Stimulated activated naive CD8-positive, alpha-beta T cell treated with anti-CD3 and anti-CD28 coated beads, Interleukin-15, Interleukin-2, amounts not matched to agents 100 U/mL and 50 U/mL, for 24 hours (primary cell): Measurements from ENCODE around the gene ADAMTS10.
A peak's percentile ranks its signal among the peaks of the same experiment; 100 is the strongest.
"Not testable (repeated sequence)": the region's sequence is repeated elsewhere in the genome, so short reads cannot be mapped to it uniquely, and the experiment has no call there.

Experiments used
- ATAC-seq: fragments of 150-1000 bp; cut with Tn5 transposase; one replicate; pipeline ENCODE4 v1.10.0; 2021
- DNase-seq: peaks from one replicate; pipeline ENCODE4 v3.0.0; 2021

ADAMTS10 gene

DNA sequence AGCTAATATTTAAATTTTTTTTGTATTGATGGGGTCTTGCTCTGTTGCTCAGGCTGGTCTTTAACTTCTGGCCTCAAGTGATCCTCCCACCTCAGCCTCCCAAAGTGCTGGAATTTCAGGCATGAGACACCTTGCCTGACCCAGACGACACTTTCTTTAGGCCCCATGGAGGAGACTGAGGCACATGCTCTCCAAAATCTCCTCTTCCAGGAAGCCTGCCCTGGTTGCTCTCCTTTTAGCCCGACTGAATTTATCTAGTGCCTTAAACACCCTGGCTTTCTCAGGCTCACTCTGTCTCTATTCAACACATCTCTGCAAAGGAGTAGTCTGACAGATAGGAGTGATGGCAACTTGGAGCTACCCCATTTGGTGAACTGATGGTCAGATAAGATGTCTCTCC is 52.2 kb downstream of the ADAMTS10 start:
- DNase-seq: no peak
- ATAC-seq: no peak

DNA sequence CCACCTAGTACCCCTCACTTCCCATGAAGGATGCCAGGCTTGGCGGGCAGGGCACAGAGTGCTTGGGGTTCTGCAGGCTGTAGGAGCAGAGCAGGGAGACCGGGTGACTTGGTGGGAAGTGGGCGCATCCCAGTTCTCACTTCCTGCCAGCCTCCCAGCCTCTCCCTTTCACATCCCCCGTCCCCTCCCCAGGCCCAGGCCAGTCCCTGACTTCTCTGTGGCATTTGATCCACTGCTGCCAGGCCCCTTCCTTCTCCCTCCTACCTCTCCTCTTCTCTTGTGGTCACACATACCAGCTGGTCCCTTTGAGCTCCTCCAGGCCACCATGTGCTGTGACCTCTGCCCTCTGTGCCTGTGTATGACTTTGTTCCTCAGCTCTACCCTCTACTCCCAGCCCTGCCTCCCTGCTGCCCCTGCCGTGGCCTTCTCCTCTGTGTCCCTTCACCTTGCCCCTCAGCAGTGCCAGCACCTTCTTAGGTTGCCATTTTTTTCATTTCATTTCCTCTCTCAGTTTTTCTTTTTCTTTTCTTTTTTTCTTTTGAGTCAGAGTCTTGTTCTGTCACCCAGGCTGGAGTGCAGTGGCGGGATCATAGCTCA is 52.8 kb downstream of the ADAMTS10 start:
- no peak for ATAC-seq
- DNase-seq: no peak

DNA sequence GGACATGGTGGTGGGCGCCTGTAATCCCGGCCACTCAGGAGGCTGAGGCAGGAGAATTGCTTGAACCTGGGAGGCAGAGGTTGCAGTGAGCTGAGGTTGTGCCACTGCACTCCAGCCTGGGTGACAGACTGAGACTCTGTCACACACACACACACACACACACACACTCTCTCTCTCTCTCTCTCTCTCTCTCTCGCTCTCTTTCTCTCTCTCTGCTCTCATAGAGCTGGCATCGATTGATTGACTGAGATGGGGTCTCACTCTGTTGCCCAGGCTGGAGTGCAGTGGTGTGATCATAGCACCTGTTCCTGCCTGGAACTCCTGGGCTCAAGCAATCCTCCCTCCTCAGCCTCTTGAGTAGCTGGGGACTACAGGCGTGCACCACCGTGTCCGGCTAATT is 56.8 kb downstream of the ADAMTS10 start:
- ATAC-seq, DNase-seq: not testable (repeated sequence)

DNA sequence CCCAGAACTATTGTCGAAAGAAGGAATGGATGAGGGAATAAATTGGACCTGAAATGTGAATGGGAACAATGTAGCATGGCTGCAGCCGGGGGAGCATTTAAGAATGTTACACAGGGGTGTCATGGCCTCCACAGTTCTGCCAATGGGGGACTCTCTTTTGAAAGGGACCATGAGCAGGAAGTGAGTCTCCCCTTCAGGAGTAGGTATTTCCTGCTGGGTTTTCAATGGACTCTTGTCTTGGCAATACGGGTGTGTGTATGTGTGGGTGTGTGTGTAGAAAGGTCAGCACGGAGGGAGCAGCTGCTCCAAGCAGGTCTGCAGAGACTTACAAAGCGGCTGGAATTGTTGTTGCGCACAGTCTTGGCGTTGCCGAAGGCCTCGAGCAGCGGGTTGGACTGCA is 57.7 kb downstream of the ADAMTS10 start:
- DNase-seq (no peak), ATAC-seq (peak; percentile 40)

DNA sequence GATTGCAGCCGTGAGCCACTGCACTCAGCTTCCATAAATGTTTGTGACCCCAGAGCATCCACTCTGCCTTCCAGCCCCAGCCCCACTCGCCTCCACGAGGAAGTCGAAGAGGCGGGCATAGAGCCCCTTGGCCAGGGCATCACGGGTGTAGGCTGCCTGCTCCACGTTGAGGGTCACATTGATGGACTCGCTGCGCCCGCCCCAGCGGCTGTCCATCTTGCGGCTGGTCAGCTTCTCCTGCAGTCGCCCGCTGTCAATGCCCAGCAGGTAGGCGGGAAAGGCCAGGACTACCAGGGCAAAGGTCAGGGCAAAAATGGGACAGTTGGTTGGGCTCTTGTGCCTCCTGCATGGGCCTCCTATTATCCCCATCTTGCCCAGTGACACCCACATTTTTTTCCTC is 60.4 kb downstream of the ADAMTS10 start:
- DNase-seq: no peak
- no peak for ATAC-seq

DNA sequence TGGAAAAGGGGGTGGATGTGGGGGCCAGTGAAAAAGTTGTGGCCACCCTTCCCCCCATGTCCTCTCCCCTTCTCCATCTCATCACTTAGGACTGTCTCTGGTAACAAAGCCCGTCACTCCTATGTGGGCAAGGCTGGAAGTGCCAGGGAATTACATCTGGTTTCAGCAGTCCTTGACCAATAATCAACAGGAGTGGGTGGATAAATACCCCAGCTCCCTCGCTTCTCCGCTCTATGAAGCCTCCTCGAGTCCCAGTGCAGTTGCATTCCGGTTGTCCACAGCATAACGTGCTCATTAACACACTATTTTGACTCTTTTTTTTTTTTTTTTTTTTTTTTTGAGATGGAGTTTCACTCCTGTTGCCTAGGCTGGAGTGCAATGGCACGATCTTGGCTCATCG is 64.8 kb downstream of the ADAMTS10 start:
- DNase-seq (no peak), ATAC-seq (no peak)

DNA sequence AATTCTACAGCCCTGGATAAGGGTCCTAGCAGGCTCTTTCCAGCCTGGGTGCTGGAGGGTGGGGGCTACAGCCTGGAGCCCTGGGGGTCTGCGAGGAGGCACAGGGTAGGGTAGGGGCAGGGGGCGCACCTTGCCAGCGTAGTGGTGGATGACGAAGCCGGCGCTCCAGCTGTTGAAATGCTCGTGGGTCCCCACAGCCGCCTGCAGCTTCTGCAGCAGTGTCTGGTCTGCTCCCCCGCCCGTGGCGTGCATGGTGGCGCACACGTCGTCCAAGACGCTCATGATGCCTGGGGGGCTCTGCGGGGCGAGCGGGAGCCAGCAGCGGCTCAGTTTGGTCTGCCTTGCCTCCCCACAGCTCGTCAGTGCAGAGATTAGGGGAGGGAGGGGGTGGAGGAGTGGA is 66.3 kb downstream of the ADAMTS10 start:
- DNase-seq (no peak), ATAC-seq (no peak)

DNA sequence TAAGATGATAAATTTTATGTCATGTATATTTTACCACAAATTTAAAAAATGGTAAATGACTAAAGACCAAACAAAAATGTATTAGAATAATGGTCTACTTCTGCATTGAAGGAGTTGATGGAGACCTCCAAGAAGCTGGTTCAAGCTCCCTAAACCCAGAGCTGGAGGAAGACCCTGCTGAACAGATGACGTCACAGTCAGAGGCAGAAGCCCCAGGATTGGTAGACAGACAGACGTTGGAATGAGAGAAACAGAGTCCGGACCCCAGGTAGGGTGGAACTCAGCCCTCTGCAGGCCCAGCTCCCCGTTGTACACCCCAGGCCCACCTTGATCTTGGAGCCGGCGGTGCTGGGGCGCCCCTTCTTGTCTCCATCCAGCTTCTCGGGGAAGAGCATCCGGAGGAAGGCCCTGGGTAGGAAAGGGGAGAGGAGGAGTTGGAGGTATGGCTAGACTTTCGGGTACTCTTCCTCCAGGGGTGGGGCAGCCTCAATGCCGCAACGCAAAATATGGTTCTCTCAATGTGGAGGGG is 70.8 kb downstream of the ADAMTS10 start:
- no peak for ATAC-seq
- no peak for DNase-seq

DNA sequence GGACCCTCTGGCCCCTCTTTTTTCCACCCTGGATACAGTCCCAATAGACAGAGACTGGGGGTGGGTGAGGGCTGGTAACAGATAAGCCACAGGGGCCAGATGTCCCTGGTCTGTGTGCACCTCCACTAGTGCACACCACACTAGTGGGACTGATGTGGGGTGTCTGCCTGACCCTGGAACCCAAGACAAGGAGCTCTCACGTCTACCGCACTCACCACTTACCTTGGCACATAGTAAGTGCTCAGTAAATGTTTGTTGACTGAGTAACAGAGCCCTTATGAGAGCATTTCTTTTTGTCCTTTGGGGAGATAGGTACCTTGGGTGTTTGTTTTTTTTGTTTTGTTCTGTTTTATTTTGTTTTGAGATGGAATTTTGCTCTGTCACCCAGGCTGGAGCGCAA is 73.4 kb downstream of the ADAMTS10 start:
- ATAC-seq (no peak), DNase-seq (no peak)

DNA sequence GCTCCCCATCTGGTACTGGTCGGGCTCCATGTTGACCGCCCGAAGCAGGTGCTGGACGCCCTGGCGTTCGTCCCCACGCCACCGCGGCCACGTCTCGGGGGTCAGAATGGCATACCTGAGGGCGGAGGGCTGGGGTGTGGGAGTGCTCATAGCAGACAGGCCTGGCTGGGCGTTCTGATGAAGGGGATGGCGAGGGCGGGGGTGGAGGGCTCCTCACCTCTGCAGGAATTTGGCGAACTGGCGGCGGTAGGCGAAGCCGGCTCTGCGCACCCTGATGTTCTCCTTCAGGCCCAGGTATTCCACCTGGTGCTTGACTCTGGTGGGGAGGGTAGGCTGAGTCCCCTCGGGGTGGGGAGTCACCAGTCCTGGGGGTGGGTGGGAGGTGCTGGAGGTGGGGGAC is 74.2 kb downstream of the ADAMTS10 start:
- no peak for DNase-seq

DNA sequence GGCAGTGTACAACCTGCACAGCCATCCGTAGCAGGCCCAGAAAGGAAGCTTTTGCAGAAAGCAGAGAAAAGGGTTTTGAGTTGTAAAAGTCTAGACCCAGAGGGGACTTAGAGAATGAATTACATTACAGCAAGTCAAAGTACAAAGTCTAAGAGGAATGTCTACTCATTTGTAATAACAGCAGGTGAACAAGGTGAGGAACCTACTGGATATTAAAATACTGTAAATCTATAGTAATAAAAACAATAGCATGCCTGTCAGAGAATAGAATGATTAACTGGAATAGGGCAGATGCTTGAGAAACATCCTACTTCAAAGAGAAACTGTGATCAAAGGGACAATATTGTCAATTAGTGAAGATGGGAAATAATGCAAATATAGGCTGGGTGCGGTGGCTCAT is 78.3 kb downstream of the ADAMTS10 start:
- DNase-seq: no peak
- ATAC-seq: no peak

More for the DNA sequence above, 74.2 kb downstream of the ADAMTS10 start:
- ATAC-seq: no peak

DNA sequence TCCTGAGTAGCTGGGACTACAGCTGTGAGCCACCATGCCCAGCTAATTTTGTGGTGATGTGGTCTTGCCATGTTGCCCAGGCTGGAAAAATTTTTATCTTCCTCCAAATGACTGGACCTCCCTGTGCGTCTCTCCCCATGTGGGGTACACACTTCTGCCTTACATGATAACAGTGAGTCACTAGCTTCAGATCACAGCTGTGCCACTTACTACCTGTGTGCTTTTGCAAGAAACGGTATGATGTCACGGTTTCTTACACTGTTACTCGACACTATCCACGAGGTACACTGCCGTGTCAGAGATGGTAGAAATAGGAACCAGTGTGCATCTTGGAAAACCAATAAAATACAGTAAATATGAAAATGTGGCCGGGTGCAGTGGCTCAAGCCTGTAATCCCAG is 79.0 kb downstream of the ADAMTS10 start:
- ATAC-seq (no peak), DNase-seq (no peak)
